GM21515 (cell line): ENCODE data around the gene RAB12.

Experiments used
- ATAC-seq: cut with Tn5 transposase; IDR thresholded peaks from one replicate; pipeline ENCODE4 v1.9.1; 2021; ENCODE audit not compliant: unreplicated experiment

RAB12 gene

DNA sequence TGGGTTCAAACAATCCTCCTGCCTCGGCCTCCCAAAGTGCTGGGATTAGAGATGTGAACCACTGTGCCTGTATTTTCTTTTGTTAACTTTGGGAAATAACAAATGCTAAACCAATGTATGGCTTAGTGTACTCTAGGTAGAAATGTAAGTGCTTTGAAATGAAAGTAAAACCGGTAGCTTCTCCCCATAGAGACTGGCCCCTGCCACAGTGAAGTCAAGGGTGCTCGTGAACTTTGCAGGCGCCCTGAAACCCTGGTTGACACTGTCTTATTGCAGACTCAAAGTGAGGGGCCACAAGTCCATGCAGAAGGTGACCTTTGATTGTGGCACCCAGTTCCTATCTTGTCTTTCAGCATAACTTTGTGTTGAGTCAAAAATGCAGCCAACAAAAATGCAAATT lies 72.0 kb downstream of the RAB12 start:
- ATAC-seq: peak; percentile 64

DNA sequence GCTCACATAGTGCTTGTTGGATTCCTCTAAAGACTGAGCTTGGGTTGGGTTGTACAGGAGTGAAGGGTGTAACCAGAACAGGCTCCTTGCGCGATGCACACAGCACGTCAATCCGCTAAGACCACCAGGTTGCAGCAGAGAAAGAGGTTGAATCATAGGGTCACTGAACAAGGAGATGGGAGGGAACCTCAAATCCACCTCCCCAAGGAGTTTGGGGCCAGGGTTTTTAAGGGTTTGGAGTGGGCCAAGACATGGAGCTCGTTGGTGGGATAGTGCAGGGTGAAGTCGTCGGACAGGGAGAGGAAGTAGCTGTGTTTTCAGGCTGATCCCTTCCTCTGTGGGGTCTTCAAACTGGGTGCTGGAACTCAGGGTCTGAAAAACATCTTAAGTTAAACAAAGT lies 75.3 kb downstream of the RAB12 start:
- no peak for ATAC-seq

GRCh38 chr18:8685141-8685913 lies 76.1 kb downstream of the RAB12 start:
- no peak for ATAC-seq

- ATAC-seq: no peak
Measured at GRCh38 chr18:8685914-8686216, 76.6 kb downstream of the RAB12 start.

DNA sequence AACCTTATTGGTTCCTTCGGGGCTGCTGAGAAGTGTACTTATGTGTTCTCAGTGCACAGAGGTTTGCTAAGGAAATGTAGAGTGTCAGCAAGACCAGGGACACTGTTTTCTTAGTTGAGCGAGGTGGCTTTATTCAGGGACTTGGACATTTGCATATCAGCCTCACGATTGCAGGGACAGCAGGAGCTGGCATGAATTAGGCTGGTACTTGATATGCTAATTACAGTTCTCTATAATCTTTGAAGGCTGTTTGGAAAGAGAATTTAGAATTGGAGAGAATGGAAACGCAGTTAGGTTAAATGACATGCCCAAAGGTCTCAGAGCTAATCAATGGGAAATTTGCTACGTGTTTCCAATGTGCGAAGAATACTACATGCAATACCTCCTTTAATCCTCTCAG lies 77.4 kb downstream of the RAB12 start:
- ATAC-seq: no peak

GRCh38 chr18:8688216-8688800 lies 79.1 kb downstream of the RAB12 start:
- ATAC-seq: no peak

GRCh38 chr18:8688816-8689215 lies 79.6 kb downstream of the RAB12 start:
- ATAC-seq: no peak
